ENCODE data around the gene AIP.

AIP gene

DNA sequence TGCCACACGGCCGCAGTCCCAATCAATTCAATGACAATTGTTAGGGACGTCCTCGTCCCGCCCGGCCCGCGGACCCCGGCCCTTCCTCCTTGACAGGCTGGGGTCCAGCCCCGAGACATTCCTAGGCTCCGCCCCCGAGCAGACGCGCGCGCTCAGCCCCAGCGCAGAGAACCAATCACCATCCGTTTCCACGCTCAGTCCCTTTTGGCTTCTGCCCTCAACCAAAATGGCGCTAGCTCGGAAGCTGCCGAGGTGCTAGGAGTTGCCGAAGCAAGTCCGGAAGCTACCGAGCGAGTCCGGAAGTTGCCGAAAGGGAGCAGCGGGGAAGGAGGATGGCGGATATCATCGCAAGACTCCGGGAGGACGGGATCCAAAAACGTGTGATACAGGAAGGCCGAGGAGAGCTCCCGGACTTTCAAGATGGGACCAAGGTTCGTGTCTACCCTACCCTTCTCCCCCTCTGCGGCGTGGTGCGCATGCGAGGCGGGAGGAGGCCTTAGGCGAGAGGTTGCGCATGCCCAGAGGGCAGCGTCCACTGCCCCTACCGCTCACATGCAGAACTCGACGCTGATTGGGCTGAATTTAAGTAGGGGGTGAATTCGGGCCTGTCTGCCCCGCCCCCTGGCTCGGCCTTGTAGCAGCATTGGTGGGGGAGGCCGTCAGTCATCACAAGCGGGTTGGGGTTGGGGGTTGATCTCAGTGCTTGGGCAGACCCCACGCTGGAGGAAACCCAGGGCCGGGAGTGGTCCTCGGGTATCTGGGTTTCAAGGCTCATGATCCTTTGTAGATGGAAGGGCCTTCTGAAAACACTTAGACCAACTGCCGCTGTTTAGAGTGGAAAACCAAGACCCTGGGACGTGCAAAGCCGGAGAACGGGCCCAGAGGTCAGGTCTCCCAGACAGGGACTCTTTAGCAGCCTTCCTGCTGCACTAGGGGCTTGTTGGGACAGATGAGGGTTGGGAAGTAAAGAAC is at the start of gene AIP:
TSS of gene AIP (plus strand) at position 200 of the 972 bp plus-strand sequence. CDS start at position 333, 133 bp downstream.
- DNase-seq (ENCODE audit: low spot score): peak; percentile 98
- no peak for FAIRE-seq

DNA sequence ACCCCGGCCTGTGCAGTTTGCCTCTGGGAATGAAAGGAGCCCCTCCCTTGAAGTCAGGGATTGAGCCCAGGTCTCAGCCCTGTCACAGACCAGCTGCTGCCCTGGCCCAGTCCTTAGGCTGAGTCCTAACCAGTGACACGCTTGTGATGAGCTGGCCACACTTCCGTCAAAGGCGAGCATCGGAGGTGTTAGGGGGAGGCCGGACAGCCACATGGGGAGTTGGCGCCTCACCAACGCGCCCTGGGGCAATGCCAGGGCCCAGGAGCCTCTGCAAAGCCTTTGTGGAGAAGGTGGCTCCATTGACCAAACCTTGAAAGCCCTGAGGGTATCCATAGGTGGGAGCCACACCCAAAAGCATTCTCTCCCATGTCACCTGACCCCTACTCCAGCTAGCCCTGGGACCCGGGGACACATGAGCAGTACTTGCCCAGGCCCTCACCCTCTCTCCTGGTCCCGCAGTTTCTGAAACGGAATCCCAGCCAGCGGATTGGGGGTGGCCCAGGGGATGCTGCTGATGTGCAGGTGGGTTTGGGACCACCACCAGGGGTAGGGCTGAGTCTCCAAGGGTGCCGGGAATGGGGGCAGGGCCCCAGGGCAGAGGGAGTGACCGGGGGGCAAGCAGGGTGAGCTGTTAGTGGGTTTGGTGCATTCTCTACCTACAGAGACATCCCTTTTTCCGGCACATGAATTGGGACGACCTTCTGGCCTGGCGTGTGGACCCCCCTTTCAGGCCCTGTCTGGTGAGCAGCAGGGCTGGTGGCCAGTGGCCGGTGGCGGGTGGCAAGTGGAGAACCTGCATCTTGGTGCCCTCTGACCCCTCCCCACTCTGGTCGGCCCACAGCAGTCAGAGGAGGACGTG is 49.1 kb upstream of the AIP start:
- DNase-seq (ENCODE audit: low spot score): no peak
- no peak for FAIRE-seq

DNA sequence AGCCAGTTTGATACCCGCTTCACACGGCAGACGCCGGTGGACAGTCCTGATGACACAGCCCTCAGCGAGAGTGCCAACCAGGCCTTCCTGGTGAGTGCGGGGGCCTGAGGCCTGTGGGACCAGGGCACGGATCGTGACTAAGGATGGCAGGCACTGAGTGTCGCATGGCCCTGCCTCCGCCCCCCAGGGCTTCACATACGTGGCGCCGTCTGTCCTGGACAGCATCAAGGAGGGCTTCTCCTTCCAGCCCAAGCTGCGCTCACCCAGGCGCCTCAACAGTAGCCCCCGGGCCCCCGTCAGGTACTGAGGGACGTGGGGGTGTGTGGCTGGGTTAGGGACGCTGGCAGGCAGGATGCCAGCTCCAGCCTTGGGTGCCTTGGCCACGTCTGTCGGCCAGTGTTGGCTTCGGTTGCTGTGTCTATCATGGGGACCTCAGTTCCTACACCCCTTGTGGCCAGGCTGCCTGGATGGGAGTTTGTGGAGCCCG is 48.4 kb upstream of the AIP start:
- DNase-seq (ENCODE audit: low spot score): no peak
- no peak for FAIRE-seq

DNA sequence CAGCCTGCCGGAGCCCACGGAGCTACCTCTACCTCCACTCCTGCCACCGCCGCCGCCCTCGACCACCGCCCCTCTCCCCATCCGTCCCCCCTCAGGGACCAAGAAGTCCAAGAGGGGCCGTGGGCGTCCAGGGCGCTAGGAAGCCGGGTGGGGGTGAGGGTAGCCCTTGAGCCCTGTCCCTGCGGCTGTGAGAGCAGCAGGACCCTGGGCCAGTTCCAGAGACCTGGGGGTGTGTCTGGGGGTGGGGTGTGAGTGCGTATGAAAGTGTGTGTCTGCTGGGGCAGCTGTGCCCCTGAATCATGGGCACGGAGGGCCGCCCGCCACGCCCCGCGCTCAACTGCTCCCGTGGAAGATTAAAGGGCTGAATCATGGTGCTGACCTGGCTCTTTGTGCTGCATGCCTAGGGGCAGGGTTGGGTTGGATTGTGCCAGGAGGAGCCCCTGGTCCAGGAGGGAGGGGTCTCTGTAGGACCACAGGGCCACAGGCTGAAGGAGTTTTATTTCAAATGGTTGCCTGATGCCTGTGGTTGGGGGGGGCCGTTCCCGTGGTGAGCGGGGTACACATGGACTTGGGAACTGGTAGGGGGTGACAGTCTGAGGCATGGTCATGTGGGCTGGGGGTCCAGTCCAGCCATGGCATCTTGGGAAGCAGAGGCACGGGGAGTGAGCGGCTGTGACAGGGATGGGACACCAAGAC is 47.6 kb upstream of the AIP start:
- no peak for DNase-seq (ENCODE audit: low spot score)
- FAIRE-seq: no peak

DNA sequence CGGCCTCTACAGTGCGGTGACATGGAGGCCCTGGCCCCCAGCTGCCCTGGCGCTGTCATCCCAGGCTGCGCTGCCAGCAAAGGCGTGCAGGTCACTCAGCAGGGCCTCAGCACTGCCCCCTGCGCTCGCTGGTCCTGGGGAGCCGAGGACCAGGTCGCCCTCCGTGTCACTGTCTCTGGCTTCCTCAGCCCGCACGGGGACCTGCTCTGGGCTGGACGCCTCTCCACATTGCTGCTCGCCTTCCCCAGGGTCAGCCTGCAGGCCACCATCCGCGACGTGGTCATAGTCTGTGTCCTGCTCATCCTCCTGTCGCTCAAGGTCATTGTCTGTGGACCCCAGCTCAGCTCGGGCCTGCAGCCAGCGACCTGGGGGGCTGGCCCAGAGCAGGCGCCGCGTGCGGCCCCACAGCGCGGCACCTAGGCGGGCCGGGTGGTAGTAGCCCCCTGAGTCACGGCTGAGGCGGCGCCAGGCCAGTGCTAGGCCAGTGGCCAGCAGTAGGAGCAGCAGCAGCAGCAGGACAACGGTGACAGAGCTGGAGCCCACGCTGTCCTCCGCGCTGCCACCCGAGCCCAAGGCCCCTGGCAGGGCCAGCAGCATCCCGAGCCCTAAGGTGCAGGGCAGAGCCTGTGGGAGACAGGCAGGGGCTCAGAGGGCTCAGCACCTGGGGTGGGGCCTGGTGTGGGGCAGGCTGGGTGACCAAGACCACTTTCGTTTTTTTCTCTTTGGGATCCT is 46.9 kb upstream of the AIP start:
- DNase-seq (ENCODE audit: low spot score) (no peak), FAIRE-seq (no peak)

DNA sequence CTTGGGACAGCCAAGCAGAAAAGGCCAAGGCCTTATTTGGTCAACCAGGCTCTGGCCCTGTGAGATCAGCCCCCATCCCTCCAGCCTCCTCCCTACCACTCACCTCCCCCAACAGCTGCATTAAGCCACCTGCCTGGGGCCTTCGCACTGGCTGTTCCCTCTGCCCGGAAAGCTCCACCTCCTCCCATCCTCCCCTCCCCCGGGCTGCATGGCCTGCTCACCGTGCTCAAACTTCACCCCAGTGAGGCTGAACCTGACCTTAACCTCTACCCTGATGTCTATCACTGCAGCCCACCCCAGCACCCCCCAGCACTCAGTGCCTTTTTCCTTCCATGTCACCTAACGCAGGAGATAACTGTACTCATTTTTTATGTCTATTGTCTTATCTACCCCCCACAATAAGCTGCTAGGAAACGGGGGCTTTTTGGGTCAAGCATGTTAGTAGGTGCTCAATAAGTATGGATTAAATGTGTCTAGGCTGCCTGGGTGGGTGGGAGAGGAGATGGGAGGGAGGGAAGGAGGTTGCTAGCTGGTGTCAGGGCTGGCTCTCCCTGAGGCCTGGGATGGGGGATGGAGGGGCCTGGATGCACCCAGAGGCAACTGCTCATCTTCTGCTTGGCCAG is 46.3 kb upstream of the AIP start:
- FAIRE-seq (no peak), DNase-seq (ENCODE audit: low spot score) (peak; percentile 37)

DNA sequence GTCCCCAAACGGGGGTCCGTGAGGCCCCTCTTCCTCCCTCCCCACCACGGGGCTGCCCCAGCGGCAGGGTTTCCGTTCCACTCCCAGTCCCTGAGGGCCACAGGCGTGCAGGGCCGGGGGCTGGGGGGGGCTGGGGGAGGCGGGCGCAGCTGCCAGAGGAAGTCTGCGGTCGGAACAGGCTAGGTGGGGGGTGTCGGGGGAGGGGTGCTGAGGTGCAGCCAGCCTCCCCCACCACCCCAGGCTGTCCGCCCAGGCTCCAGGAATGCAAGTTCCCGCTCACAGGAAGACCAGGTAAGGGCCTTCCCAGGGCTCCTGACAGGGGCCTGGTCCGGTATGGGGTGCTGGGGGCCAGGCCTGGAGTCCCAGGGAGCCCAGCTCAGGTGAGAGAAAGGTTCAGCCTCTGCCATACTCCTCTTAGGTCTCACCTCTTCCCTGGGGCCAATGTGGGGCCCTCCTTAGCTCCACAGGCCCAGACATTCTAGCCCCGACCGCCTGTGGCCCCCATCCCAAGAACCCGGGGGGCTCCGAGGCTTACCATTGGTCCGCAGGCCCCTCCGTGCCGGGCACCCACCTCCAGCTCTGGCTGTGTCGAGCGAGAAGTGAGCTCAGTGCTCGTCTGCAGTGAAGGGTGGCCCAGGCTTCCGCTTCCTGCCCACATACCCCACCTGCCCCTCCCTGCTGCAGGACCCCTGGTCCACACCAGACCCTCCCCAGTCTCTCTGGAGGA is 45.6 kb upstream of the AIP start, which contains the start of gene PTPRCAP:
TSS of gene PTPRCAP (minus strand) at position 601 of the 727 bp plus-strand sequence. CDS start at position 538, 63 bp downstream.
- no peak for DNase-seq (ENCODE audit: low spot score)
- no peak for FAIRE-seq

DNA sequence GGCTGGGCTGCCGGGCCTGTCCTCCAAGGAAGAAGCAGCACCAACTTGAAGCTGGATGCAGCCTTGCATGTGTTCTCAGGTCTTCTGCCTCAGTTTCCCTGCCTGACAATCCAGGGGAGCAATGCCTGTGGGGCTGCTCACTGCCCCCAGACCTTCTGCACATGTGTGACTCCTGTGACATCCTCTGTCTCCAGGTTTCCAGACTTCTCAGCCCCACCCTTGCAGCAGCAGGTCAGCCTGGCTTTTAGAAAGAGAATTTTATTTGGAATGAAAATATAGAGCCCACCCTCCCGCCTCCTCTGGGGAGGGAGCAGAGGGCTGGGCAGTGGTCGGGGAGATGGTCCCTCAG is 45.0 kb upstream of the AIP start:
- DNase-seq (ENCODE audit: low spot score) (no peak), FAIRE-seq (no peak)

DNA sequence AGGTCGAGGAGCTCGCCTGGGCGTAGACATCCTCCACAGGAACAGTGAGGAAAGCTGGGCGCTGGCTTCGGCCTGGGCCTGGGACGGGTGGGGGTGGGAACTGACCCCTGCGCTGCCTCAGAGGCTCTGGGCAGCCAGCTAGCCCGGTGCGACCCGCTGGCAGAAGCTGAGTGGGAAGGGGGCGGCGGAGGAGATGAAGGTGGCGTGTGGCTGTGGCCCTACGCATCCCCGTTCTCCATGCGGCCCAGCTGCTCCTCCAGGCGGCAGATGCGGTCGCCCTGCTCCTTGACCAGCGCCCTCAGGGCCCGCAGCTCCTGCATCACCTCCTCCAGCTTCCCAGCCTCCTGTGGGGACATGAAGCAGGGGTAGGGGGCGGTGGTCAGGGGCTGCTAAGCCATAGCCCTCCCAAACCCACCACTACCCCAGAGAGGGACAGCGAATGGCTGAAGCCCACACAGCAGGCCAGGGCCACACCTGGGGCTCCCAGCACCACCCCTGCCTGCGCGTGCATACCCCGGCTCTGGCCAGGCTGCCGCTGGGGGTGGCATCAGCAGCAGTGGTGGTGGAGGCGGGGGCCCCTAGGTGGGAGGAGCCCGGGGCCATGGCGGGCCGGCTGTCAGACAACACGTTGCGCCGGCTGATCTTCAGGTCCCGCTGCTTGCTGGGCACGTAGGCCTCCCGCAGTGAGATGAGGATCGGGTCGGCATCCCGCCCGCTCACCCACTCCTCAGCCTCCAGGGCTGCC is 44.5 kb upstream of the AIP start:
- no peak for FAIRE-seq

DNA sequence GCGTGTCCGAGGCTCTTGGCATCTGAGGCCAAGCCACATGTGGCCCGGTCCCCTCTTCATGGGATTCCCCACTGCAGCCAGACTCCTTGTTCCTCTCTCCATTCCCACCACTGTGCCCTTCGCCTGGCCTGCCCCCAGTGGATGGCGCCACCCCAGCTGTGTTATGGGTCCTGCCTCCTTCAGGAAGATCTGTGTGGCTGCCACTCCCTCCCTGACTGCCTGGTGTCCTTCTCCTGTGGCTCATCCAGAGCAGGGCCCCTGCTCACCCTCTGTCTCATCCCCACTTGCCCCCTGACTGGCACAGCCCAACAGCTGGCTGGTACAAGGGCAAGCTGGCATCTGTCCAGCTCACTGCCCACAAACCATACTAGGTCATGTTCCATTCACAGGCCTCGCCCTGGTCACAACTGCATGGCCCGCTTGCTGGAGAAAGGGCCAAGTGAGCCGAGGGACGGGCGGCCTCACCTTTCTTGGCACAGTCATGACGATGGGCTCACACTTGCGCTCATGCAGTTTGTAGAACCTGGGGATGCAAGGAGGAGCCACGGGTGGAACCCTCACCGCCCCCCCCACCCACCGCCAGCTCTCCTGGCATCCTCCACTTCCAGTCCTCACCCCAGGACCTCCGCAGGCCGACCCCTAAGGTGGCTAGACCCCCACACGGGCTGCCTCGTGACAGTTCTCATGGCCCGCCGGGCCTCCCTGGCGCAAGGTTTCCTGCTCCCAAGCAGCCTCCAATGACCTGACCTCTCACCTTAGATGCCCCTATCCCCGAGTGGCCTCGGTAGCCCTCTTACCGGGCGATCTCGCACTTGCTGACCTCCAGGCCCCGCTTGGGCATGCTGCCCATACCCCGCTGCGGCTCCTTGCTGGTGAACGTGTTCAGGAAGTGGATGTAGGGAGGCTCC is 43.3 kb upstream of the AIP start:
- no peak for DNase-seq (ENCODE audit: low spot score)
- FAIRE-seq: peak; percentile 17

More for the DNA sequence above, 44.5 kb upstream of the AIP start:
- DNase-seq (ENCODE audit: low spot score): no peak

DNA sequence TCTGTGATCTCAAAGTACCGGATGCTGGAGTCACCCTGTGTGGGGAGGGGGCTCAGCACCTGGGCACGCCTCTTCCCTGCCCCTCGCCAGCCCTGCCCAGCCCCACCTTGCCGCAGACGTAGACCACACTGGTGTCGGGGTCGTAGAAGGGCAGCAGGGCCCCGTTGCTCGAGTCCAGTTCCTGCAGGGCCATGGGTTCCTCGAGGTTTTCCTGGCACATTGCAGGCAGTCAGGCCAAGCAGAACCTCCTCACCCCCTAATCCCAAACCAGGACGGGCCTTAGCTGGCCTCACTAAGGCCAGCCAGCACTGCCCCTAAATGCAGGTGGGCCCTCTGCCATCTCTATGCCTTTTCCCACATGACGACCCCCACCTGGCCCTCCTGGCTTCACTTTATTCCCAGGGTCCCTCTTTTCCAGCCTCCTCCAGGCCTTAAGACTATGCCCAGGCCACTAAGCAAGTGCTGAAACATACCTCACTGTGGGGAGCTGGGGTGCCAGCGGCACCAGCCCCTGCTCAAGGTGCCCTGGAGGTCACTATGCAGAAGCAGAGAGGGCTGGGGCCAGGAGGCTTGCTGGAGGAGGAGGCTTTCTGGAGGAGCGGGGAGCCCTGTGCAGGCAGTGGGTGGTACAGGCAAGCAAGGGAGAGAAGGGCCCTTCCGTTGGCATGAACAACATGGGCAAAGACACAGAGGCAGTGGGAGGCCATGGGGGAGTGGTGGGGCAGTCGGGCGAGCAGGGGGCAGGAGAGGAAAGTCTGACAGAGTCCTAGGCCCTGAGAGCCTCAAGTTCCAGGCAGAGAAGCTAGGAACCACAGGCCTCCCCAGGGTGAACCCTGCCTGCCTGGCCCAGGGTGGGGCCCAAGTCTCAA is 42.4 kb upstream of the AIP start:
- DNase-seq (ENCODE audit: low spot score) (no peak), FAIRE-seq (no peak)

DNA sequence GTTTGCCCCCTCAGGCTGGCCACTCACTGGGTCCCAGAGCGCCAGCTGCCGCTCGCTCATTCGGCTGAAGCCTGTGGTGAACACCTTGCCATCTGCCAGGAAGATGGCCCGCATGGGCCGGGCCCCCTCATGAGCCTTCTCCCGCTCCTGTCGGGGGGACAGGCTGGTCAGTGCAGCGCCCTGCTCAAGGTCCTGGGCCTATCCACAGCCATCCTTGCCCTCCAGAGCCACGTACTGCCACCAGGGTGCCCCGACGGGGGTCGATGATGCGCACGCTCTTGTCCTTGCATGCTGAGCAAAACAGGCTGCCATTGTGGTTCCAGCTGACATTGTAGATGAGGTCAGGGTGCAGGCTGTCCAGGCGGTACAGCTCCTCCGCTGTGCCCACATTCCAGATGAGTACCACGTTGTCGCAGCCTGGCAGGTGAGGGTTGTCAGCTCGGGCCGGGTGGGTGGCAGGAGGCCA is 41.7 kb upstream of the AIP start:
- FAIRE-seq (no peak), DNase-seq (ENCODE audit: low spot score) (no peak)

DNA sequence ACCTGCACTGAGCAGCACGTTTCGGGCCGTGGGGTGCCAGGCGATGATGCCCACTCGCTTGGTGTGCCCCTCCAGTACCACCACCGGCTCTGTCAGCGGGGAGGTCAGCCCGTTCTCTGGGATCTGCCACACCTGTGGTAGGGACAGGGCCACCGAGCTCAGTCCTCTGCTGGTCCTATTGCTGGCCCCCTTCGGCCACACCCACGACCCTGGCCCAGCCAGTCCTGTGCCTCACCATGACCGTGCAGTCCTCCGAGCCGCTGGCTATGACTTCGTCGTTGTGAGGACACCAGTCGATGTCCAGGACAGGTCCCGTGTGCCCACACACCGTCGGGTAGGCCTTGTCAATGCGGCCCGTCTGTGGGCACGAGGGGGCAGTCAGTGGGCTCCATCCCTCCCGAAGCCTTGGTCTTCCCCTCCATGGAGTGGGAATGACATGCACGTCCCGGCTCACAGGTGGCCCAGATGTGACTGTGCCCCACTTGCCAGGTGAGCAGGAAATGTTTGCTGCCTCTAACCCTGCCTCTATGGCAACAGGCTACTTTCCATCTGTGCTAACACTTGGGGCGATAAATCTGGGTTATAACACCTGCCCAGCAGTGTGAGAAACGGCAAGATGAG is 41.0 kb upstream of the AIP start:
- FAIRE-seq: no peak

DNA sequence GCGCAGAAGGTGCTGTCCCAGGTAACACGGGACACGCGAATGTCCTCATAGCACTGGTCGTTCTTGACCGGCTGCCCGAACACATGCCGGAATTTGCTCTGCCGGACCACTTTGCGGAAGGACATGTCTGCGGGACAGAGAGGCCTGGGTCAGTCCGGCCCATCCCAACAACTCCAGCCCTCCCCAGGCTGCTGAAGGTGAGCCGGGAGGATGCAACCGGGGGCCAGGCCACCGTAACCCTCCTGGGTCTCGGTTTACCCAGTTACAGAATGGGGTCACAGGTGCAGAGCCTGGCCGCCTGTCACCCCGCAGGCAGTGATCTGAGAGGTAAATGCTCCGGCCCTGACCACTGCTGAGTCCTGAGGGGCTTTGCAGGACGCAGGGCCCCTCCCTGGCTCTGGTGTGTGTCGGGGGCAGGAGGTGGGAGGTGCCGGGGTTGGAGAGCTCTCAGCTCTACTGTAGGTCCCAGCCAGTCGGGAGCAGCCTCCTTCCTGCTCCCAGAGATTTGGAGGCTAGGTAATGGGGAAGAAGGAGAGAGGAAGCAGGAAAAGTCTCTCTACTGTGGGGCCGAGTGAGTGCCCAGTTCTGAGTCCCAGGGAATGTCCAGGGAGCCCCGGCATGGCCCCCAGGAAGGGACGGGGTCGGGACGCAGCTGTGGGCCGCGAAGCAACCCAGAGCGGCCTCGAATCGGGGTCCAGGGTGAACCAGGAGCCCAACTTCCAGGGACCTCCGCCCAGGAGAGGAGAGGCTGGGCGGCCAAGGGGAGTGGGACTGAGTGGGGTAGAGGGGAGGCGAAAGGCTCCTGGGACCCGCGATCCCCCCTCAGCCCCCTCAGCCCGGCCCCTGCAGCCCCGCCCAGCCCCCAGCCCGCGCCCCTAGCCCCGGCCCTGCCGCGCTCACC is 40.1 kb upstream of the AIP start:
- FAIRE-seq: no peak
- DNase-seq (ENCODE audit: low spot score): peak; percentile 21

More for the DNA sequence above, 41.0 kb upstream of the AIP start:
- no peak for DNase-seq (ENCODE audit: low spot score)

DNA sequence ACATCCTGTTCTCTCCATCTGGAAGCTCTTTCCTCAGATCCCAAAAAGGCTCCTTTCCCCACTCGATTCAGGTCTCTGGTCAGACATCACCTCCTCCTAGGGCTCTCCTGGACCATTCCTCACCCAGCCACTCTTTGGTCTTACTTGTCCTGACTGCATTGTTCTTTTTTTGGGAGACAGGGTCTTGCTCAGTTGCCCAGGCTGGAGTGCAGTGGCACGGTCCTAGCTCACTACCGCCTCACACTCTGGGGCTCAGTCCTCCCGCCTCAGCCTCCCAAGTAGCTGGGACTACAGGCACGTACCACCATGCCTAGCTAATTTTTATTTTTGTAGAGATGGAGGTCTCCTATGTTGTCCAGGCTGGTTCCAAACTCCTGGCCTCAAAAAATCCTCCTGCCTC is 37.3 kb upstream of the AIP start:
- DNase-seq (ENCODE audit: low spot score) (no peak), FAIRE-seq (no peak)

Measured in urothelium cell line (cell line).